C4-2B (cell line): ENCODE data around the gene ZNRF3.

Source experiments
- CTCF ChIP-seq: fragments of 450-650 bp; conservative IDR thresholded peaks from 2 replicates; pipeline ENCODE4 v1.5.1; 2017; ENCODE audit warnings: mild to moderate bottlenecking
- ZFX ChIP-seq: fragments of 450-650 bp; IDR thresholded peaks from 2 replicates; pipeline ENCODE4 v1.6.1; 2017

GRCh38 chr22:29071261-29072045 is 188.1 kb downstream of the ZNRF3 start:
- TF ChIP-seq CTCF = no peak
- no peak for TF ChIP-seq ZFX
